SKM-1 treated with dmso at 0.1 percent for 144 hours (cell line): ENCODE data around the gene FNTB.
"Not testable (repeated sequence)": the region's sequence is repeated elsewhere in the genome, so short reads cannot be mapped to it uniquely, and the experiment has no call there.

Experiments used
- DNase-seq: peaks from one replicate; lab custom pipeline; 2025; ENCODE audit not compliant: unreplicated experiment; lab: John Stamatoyannopoulos, UW

The FNTB gene

DNA sequence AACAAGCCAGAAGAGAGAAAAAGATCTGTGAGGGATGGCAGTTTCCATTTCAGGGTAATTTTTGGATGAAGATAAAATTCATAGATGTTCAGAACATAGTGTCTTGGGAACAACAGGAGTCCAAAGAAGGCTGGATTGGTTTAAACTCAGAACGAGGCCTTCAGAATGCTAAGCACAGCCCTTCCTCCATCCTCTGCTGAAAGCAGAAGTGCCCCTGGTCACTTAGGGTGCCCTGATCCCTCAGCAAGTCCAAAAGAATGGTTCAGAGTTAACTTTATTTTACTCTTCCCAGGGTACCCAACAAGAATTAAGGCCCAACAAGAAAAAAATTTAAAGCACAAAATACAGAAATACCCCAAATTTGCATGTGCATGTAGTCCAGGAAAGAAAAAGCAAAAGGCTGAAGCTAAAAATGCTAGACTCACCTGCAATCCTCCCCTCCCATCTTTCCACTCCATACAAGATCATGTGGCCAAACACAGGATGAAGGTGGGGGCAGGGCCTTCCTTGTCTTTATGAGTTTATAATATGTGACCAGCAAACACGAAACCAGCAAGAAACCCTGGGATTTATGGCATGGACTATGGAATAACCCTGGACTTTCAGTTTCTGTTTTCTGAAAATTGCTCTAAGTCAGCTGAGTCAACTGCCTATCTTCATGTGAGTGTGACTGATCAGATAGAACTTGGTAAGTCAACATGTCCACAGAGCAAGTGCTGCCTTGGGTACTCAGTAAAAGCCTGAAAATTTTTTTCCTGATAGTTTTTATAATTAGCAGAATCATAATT is 94.5 kb downstream of the FNTB start:
- DNase-seq = no peak

DNA sequence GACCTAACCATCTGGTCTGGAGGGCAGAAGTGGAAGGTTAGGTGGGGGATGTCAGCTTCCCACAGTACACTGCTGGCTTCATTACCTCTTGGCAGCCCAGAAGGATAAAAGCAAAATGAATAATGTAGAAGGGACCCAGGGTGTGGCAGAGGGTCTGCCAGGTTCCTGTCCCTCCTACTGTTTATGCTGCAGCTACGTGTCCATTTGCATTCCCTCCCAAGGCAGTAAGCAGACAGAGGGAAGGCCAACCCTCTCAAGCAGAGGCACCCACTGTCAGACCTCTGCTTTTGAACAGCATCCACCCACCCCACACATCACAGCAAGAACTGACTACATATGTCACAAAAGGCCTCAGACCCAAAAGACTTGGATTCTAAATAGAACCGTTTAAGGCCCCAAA is 96.2 kb downstream of the FNTB start:
- DNase-seq = no peak

DNA sequence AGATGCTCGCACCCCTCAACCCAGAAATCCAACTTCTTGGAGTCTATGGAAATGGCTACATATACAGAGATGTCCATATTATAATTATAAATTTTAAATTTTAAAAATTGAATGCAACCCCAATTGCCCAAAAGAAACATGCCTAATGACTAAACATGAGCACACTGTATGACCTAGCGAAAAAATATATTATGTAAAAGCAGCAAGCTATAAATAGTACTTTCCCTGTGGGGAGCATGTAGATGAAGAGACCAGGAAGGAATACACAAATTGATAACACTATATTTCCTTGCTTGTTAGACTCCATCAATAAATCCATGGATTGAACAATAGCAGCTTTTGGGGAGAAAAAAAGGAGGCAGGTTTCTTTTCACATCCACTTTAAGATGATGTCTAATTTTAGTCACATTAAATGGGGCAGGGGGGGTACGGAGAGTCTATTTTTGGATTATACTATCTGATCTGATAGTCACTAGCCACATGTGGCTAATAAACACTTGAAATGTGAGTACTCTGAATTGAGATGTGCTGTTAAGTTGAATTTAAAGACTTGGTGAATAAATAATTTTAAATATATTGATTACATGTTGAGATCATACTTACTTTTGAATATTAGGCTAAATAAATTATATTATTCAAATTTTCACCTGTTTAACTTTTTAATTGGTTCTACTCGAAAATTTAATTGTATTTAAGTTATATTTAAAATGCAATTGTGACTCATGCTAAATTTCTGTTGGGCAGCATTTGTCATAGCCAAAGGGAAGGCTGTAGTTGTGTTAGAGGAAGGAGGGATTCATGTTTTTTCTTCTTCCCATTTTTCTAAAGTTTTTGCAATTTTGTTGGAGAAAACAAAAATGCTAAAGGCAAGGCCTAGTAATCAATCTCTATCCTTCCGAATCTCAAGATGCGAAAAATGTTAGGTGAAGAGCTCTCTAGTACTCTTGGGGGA is 98.1 kb downstream of the FNTB start:
- DNase-seq = no peak

DNA sequence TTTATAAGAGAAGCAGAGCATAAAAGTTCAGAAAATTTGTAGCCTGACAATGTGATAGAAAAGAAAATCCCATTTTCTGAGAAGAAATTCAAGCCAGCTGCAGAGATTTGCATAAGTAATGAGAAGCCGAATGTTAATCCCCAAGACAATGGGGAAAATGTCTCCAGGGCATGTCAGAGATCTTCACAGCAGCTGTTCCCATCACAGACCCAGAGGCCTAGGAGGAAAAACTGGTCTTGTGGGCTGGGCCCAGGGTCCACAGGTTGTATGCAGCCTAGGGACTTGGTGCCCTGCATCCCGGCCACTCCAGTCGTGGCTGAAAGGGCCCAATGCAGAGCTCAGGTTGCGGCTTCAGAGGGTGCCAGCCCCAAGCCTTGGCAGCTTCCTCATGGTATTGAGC is 100.0 kb downstream of the FNTB start:
- DNase-seq = not testable (repeated sequence)

DNA sequence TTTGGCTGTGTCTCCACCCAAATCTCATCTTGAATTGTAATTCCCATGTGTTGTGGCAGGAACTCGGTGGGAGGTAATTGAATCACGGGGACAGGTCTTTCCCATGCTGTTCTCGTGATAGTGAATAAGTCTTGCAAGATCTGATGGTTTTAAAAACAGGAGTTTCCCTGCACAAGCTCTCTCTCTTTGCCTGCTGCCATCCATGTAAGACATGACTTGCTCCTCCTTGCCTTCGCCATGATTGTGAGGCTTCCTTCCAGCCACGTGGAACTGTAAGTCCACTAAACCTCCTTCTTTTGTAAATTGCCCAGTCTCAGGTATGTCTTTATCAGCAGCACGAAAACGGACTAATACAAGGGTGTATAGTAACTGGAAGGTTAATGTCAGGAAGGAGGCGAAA is 101.1 kb downstream of the FNTB start:
- DNase-seq = not testable (repeated sequence)

DNA sequence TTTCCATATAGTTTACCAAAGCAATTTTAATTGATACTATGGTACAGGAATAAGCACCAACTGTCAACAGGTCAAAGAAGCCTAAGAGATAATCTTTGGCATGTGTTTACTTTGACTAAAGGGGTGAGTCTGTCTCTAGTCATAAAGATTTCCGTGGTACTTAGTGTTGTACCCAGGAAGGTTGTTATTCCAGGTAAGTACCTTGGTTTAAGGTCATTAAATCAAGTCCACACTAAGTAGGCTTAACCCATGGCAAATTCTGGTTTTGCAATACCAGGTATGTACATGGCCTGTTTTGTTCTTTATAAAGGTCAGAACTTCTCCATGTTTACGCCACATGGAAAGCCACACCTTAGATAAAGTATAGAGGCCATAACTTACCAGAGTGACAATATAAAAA is 105.7 kb downstream of the FNTB start:
- DNase-seq = no peak

DNA sequence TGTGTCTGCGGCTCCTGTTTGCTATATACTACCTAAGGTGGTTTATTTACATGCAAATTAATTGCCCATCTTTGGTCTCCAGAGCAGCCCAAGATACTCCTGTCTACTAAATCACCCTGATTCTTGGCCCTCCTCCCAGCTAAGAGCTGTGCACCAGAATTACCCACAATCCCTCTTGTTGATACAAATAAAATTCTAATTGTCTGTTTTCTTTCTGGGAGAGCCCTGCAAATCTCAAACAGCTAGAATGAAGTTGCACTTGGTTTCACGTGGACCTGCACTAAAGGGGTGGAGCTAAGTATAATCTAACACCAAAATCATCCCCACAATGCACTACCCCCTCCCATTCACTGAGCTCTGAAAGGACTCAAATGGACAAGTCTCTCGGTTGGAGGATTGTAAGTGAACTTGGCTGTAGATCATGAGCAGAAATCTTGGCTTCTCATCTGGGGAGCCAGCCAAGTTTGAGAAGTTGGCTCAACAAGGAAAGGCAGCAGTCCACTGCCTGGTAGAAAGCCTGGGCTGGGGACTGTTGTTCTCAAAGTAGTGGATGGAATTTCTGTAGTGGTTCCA is 109.0 kb downstream of the FNTB start:
- no peak for DNase-seq

DNA sequence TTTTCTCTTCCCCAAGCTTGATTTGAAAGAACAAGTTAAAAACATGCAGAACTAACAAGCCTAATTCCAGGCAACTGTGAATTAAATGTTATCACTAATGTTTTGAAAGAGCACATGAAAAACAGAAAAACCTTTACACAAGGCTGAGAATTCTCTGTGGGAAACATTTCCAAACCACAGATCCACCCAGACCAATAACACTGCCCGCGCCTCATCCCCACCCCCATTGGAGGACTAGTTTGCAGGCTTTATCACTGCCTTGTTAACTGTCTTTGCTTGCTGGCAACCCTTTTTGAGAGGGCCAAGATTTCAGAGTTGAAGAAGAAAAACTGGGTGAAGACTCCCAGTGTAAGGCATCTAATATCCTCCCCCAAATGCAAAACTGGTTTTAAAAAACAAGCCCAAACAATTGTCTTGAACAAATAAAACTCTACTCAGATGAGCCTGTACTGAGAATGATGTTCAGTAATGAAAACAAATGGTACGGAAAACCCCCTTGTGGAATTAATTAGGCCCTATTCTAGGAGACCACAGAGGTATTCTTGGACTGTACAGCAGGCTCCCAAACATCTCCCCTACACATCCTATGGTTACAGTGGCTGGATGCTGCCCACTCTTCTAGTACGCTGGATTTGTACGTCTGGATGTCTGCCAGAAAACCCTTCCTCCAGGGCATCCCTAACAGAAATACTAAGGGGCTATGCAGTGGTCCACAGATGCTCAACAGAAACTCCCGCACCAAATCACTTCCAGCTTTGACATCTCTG is 109.8 kb downstream of the FNTB start:
- DNase-seq = no peak

DNA sequence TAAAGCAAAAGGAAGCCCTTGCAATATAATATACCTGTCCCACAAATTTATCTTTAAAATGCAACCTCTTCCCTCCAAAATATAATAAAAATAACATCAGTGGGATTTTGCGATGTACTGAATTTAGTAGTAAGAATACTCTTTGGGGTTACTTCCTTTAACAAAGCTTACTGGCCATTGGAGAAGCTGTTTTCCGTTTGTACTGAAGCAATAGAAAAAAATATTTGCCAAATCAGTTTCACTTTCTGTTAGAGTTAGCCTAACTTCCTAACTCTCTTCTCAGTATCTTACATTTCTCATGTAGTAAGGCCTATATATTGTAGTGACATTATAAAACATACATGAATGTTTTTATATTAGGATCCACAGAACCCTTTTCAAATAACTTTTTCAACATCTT is 111.9 kb downstream of the FNTB start:
- DNase-seq = no peak

DNA sequence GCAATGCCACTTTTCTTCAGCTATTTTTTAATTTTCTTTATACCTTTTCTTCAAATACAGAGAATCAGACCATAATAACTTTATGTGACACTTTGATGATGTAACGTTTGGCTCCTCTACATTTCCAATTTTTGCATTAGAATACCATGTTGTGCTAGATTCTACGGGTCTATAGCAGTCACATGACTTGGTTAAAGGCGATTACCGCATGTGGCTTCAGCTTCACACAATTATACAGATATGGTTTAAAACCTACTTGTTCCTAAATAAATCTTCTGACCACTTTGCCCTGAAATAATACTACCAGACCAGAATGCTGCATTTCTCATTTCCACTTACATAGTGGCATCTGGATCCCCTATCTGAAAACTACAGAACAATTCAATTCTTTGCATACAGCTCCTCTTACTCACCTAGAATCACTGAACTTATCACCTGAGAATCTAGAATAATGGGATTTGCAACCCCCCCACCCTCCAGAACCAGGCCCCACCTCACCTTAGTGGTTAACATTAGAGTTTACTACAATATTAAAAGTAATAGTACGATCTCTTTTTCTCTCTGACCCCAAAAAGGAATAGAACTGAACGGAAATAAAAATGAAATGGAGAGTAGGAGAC is 114.3 kb downstream of the FNTB start:
- no peak for DNase-seq

DNA sequence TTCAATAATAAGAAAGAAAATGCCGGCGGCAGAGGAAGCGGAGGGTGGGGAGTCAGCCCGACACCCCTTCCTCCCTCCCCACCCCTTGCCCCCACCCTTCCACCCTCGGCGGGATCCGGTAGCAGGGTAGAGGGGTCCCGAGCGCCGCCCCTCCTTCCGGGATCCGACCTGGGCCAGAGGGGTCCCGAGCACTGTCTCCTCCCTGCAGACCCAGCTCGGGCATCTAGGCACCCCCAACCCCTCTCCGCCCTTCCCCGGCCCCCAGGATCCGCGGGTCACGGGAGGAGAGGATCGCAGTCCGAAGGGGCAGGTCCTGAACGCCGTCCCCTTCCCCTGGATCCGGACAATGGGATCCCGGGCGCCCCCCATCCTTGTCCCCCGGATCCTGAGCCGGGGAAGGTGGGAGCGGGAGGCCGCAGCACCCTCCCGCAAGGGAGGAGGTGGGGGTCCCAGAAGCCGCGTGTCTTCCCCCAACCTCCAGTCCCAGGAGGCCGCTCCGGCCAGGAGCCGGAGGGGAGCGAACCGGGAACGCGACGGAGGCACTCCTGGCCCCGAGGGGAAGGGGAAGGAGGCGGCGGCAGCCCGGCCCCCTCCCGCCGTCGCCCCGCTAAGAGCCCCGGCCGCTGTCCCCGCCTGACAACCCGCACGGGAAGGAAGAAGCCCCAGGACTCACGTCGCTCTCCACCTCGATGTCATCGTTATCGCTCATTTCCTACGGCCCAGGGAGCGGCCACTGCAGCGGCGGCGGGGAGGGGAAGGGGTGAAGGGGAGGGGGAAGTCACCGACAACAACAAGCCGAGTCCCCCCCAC is 115.1 kb downstream of the FNTB start:
- peak; percentile 43 for DNase-seq

DNA sequence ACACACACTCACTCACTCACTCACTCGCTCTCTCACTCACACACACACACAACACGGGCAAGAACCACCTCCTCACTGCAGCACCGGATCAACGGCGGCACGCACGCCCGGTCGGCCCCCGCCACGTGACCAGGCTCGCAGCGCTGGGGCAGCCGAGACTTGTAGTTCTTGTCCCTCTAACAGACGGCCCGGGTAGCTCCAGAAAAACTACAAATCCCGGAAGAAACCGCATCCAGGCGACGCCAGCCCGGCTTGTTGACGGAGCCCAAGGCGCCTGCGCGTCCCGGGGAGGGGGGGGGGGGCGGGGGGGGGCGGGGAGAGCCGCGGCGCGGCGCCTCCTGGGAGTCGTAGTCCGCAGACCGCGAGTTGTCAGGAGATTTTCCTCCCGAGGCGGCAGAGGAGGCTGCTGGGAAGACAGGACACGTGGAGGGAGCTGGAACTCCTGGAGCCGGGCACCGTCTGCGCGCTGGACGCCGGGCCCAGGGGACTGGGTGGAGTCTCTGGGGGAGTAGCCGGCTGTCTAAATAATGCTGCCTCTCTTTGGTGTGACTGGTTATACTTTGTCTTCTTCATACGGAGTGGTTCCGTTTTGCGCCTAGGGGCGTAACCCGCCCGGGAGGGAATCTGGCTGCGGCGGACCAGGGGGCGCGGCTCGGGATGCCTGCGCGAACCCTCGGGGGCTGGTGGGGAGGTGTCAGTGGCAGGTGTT is 115.9 kb downstream of the FNTB start, which contains the start of gene MAX:
Gene MAX, minus strand, starts transcription at position 77 of the 709 bp plus-strand sequence. CDS start 178 bp downstream, outside the sequence.
- peak; percentile 90 for DNase-seq

DNA sequence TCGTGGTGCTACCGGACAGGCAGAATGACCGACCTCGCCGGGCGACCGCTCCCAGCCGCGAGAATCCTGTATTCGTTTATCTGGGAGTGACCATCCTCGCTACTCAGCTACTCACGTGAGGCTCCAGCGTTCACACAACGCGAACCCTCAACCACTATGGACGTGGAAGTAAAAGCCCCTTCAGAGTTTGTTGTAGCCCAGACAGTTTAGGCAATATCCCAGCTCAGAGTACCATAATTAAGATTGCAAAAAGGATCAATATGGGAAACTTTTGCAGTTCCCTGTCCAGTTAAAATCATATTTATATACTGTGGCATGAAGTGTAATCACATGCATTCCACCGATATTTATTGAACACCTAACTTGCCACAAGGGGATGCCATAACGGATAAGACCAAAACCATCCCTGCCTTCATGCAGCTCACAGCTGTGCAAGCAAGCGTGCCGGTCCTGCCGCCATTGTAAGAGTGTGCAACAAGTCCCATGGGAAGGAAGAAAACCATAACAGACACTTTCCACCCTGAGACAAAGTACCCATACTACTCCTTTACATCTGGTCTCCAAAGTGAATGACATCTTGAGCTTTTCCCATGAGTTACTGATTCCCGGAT is 116.6 kb downstream of the FNTB start:
- no peak for DNase-seq

DNA sequence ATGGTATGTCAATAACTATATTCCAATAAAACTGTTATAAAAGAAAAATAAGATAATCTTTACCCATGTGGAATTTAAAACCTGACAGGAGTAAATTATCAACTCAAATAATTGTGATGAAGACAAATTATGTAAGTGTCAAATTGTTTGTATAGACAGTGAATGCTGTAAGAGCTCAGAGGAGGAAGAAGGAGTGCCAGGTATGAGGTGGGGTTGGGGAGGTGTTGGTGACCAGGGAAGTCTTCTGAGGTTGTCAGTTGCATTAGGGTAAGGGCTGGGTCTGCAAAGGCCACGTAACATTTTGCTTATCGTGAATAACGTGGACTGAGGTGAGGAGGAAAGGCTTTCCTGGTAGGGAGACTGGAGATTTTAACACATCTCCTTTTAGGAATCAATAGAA is 118.1 kb downstream of the FNTB start:
- DNase-seq = no peak

DNA sequence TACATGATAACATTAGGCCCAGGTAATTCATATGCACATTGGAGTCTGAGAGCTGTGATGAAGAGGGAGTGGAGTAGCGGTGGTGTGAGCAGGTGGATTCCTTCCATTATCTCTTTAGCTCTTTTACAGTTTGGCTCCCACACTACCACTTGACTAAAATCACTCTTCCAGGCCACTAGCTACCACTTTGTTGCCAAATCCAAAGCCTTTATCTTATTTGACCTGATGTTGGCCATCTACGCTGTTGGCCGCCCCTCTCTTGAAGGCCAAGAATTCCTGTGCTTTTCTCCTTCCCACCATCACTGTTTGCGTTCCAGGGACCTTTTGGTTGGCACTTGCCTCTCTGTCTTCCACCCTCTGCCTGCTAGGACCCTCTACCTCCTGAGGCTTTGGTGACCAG is 119.6 kb downstream of the FNTB start:
- no peak for DNase-seq

DNA sequence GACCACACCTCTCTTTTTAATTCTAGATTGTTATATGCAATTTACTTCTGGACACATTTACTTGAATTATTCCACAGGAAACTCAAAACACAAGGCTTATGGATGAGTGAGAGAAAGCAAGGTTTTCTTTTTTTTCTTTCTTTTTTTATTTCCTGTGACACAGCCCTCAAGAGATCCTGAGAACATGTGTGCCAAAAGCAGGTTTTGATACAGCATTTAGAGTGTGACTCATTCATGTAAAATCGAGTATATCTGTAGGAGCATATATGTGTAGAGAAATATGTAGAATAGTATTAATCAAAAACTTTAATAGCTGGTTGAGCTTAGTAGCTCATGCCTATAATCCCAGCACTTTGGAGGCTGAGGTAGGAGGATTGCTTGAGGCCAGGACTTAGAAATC is 120.0 kb downstream of the FNTB start:
- no peak for DNase-seq

DNA sequence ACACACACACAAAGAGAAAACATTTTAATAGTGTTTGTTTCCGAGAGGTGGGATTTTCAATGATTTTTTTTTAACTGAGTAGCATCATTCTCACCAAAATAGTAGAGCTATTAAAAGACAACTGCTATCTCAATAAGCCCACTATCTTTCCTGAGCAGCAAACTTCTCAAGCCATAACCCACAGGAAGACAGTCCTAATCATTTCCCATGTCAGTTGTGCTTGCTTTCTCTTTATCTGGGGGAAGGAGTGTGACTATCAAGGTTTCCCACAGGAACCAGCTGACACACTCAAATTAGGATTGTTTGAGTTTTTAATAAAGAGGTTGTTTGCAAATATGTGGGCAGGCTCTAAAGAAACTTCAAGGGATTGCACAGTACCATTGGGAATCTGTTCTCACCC is 120.5 kb downstream of the FNTB start:
- no peak for DNase-seq

DNA sequence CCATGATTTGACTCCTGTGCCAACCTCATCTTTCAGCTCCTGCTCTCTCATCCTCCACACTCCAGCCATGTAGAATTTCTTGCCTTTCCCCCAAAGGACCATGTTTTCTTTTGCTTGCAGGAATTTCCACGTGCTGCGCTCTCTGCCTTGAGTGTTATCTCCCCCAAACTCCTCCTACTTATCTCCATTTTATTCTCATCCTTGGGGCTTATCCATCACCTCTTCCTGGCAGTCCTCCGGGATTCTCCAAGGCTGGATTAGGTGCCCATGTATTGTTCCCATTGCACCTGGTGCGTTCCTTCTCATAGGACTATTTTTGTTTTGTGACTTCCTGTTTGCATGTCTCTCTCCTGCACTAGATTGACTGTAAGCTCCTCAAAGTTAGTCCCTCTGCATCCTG is 122.7 kb downstream of the FNTB start:
- DNase-seq = no peak

DNA sequence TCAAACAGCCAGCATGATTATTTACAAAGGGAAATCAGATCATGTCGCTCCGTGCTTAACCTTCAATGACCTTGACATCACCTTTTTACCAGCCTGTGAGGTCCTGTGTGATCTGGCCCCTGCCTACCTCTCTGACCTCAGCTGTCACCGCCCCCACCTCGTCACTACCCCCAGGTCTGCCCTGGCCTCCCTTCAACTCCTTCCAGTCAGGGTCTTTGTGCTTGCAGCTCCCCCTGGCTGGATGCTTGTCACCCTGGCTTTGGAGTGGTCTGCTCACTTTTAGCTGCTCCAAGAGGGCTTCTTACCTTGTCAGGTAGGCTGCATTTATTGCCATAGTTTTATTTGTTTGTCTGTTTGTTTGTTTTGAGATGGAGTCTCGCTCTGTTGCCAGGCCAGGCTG is 123.8 kb downstream of the FNTB start:
- no peak for DNase-seq
